Activated CD8-positive, alpha-beta memory T cell treated with anti-CD3 and anti-CD28 coated beads for 24 hours (primary cell): ENCODE measurements around the gene GRK5.

Experiments used
- DNase-seq: peaks from one replicate; pipeline ENCODE4 v3.0.0-alpha.2; 2020

GRK5 gene

GRCh38 chr10:119320981-119321380, 113.6 kb downstream of the GRK5 start:
- no peak for DNase-seq

GRCh38 chr10:119323085-119324016, 116.0 kb downstream of the GRK5 start:
- no peak for DNase-seq

- DNase-seq, result no peak
Observed at GRCh38 chr10:119325131-119325530, 117.8 kb downstream of the GRK5 start.

- no peak for DNase-seq
Observed at GRCh38 chr10:119326167-119326566, 118.8 kb downstream of the GRK5 start.

GRCh38 chr10:119327096-119327745, 119.8 kb downstream of the GRK5 start:
- no peak for DNase-seq

- DNase-seq, result no peak
Observed at GRCh38 chr10:119328223-119328622, 120.9 kb downstream of the GRK5 start.

- no peak for DNase-seq
Observed at GRCh38 chr10:119330342-119330741, 123.0 kb downstream of the GRK5 start.

GRCh38 chr10:119331061-119331460, 123.7 kb downstream of the GRK5 start:
- DNase-seq, result no peak

- peak; percentile 70 for DNase-seq
Observed at GRCh38 chr10:119333146-119333792, 125.9 kb downstream of the GRK5 start.

- no peak for DNase-seq
Observed at GRCh38 chr10:119335671-119336353, 128.4 kb downstream of the GRK5 start.

GRCh38 chr10:119336599-119336998, 129.2 kb downstream of the GRK5 start:
- no peak for DNase-seq

GRCh38 chr10:119337223-119337622, 129.9 kb downstream of the GRK5 start:
- no peak for DNase-seq

- no peak for DNase-seq
Observed at GRCh38 chr10:119337796-119338432, 130.5 kb downstream of the GRK5 start.

GRCh38 chr10:119339109-119339508, 131.7 kb downstream of the GRK5 start:
- no peak for DNase-seq

- no peak for DNase-seq
Observed at GRCh38 chr10:119340893-119341458, 133.6 kb downstream of the GRK5 start.

- DNase-seq, result peak; percentile 71
Observed at GRCh38 chr10:119341459-119342301, 134.3 kb downstream of the GRK5 start.

- DNase-seq, result no peak
Observed at GRCh38 chr10:119342335-119342734, 135.0 kb downstream of the GRK5 start.

- no peak for DNase-seq
Observed at GRCh38 chr10:119343011-119343601, 135.7 kb downstream of the GRK5 start.

- no peak for DNase-seq
Observed at GRCh38 chr10:119344381-119344780, 137.0 kb downstream of the GRK5 start.

GRCh38 chr10:119346095-119346832, 138.9 kb downstream of the GRK5 start:
- no peak for DNase-seq
